Measurements from ENCODE around the gene MAG. TPM values are rescaled to one million over a fixed set of nuclear protein-coding genes. Genes with fewer than 3 reads are reported as not detected.
"Not testable (repeated sequence)": the region's sequence is repeated elsewhere in the genome, so short reads cannot be mapped to it uniquely, and the experiment has no call there.

MAG gene
- total RNA-seq, 5 donors from 2014 or later (not counting 1 experiment from before 2014, with no cell fraction given): 0.16 to 0.19 TPM; not detected in 3

GRCh38 chr19:35358834-35359233, 66.9 kb downstream of the MAG start:
- H3K27ac Mint-ChIP-seq; H3K4me1 Mint-ChIP-seq; DNase-seq; H3K4me1 ChIP-seq (ENCODE audit: control insufficient read depth in 1 of 2, extremely low read depth in 1 of 2, insufficient read depth in 2 of 2, low read length in 2 of 2); ATAC-seq (replicated peaks in 1 of 4); H3K36me3 ChIP-seq (ENCODE audit: control insufficient read depth in 2 of 2, extremely low read depth in 1 of 2, insufficient read depth in 1 of 2, low read length in 1 of 2); H3K36me3 Mint-ChIP-seq; H3K4me3 Mint-ChIP-seq; CTCF ChIA-PET; H3K27ac ChIP-seq (ENCODE audit: low read length); H3K4me3 ChIP-seq (ENCODE audit: control insufficient read depth in 1 of 2, extremely low read depth in 1 of 2, low read length in 1 of 2); H3K9me3 ChIP-seq; H3K9me3 Mint-ChIP-seq; POLR2A ChIA-PET: not testable (repeated sequence)
- WGBS (ENCODE audit: insufficient coverage): no CpG with 5 or more reads among the region's 16 CpGs
- peaks cover 0 to 31% of the 10 kb centered on the region in 2 experiments for H3K27me3 ChIP-seq (replicated peaks in 1 of 2; ENCODE audit: control insufficient read depth in 2 of 2, extremely low read depth in 1 of 2, insufficient read depth in 2 of 2, low read length in 1 of 2)
- peaks cover 3 to 18% of the 10 kb centered on the region in 2 donors for H3K27me3 Mint-ChIP-seq

GRCh38 chr19:35359395-35359794, 67.4 kb downstream of the MAG start:
- H3K4me1 ChIP-seq (ENCODE audit: control insufficient read depth in 1 of 2, extremely low read depth in 1 of 2, insufficient read depth in 2 of 2, low read length in 2 of 2); POLR2A ChIA-PET; H3K27ac Mint-ChIP-seq; H3K4me1 Mint-ChIP-seq; H3K36me3 Mint-ChIP-seq; DNase-seq; H3K9me3 ChIP-seq; H3K27ac ChIP-seq (ENCODE audit: low read length); H3K4me3 ChIP-seq (ENCODE audit: control insufficient read depth in 1 of 2, extremely low read depth in 1 of 2, low read length in 1 of 2); H3K36me3 ChIP-seq (ENCODE audit: control insufficient read depth in 2 of 2, extremely low read depth in 1 of 2, insufficient read depth in 1 of 2, low read length in 1 of 2); ATAC-seq (replicated peaks in 1 of 4); H3K9me3 Mint-ChIP-seq; H3K4me3 Mint-ChIP-seq; CTCF ChIA-PET: not testable (repeated sequence)
- WGBS (ENCODE audit: insufficient coverage): 93% methylated on average over 7 of the region's 21 CpGs
- H3K27me3 ChIP-seq (replicated peaks in 1 of 2; ENCODE audit: control insufficient read depth in 2 of 2, extremely low read depth in 1 of 2, insufficient read depth in 2 of 2, low read length in 1 of 2): peaks cover 0 to 32% of the 10 kb centered on the region in 2 experiments
- H3K27me3 Mint-ChIP-seq: peaks cover 3 to 18% of the 10 kb centered on the region in 2 donors

GRCh38 chr19:35360081-35360480, 68.1 kb downstream of the MAG start:
- POLR2A ChIA-PET; H3K4me3 Mint-ChIP-seq; H3K4me1 Mint-ChIP-seq; H3K9me3 ChIP-seq; H3K27ac ChIP-seq (ENCODE audit: low read length); H3K27ac Mint-ChIP-seq; H3K9me3 Mint-ChIP-seq; CTCF ChIA-PET; DNase-seq; H3K36me3 Mint-ChIP-seq; H3K4me1 ChIP-seq (ENCODE audit: control insufficient read depth in 1 of 2, extremely low read depth in 1 of 2, insufficient read depth in 2 of 2, low read length in 2 of 2); H3K4me3 ChIP-seq (ENCODE audit: control insufficient read depth in 1 of 2, extremely low read depth in 1 of 2, low read length in 1 of 2); H3K36me3 ChIP-seq (ENCODE audit: control insufficient read depth in 2 of 2, extremely low read depth in 1 of 2, insufficient read depth in 1 of 2, low read length in 1 of 2); ATAC-seq (replicated peaks in 1 of 4): not testable (repeated sequence)
- H3K27me3 ChIP-seq (replicated peaks in 1 of 2; ENCODE audit: control insufficient read depth in 2 of 2, extremely low read depth in 1 of 2, insufficient read depth in 2 of 2, low read length in 1 of 2): peaks cover 0 to 32% of the 10 kb centered on the region in 2 experiments
- peaks cover 3 to 18% of the 10 kb centered on the region in 2 donors for H3K27me3 Mint-ChIP-seq
- WGBS (ENCODE audit: insufficient coverage): no CpG with 5 or more reads among the region's 5 CpGs

- ChIA-PET CTCF (no interaction called here), POLR2A (no interaction called here)
- H3K4me1 Mint-ChIP-seq: peaks cover 8 to 10% (median 9%) of the 10 kb centered on the region in 3 donors
- Histone ChIP-seq H3K36me3 (ENCODE audit: control insufficient read depth in 2 of 2, extremely low read depth in 1 of 2, insufficient read depth in 1 of 2, low read length in 1 of 2) (no peaks in the 10 kb centered on the region), H3K4me1 (ENCODE audit: control insufficient read depth in 1 of 2, extremely low read depth in 1 of 2, insufficient read depth in 2 of 2, low read length in 2 of 2) (peaks cover 0 to 3% of the 10 kb centered on the region in 2 experiments), H3K4me3 (ENCODE audit: control insufficient read depth in 1 of 2, extremely low read depth in 1 of 2, low read length in 1 of 2) (no peak overlapping the region), H3K27ac (ENCODE audit: low read length) (no peak overlapping the region), H3K27me3 (replicated peaks in 1 of 2; ENCODE audit: control insufficient read depth in 2 of 2, extremely low read depth in 1 of 2, insufficient read depth in 2 of 2, low read length in 1 of 2) (peaks cover 0 to 32% of the 10 kb centered on the region in 2 experiments), H3K9me3 (no peaks in the 10 kb centered on the region)
- H3K27ac Mint-ChIP-seq: no peak overlapping the region
- H3K36me3 Mint-ChIP-seq: no peaks in the 10 kb centered on the region
- no peak for DNase-seq
- ATAC-seq (replicated peaks in 1 of 4): no peak
- H3K9me3 Mint-ChIP-seq: no peaks in the 10 kb centered on the region
- peaks cover 3 to 18% of the 10 kb centered on the region in 2 donors for H3K27me3 Mint-ChIP-seq
- H3K4me3 Mint-ChIP-seq: no peak overlapping the region
- 54% methylated on average over 3 of the region's 5 CpGs for WGBS (ENCODE audit: insufficient coverage)
These were observed 69.0 kb downstream of the MAG start for GRCh38 chr19:35360880-35361420.

- no peak overlapping the region for H3K27ac ChIP-seq (ENCODE audit: low read length)
- 88% methylated on average over 2 of the region's 14 CpGs for WGBS (ENCODE audit: insufficient coverage)
- H3K4me1 Mint-ChIP-seq: peaks cover 8 to 10% (median 9%) of the 10 kb centered on the region in 3 donors
- POLR2A ChIA-PET: no interaction called here
- peaks cover 7 to 16% of the 10 kb centered on the region in 2 donors for H3K27me3 Mint-ChIP-seq
- H3K27ac Mint-ChIP-seq: no peak overlapping the region
- H3K4me3 Mint-ChIP-seq: no peak overlapping the region
- H3K36me3 ChIP-seq (ENCODE audit: control insufficient read depth in 2 of 2, extremely low read depth in 1 of 2, insufficient read depth in 1 of 2, low read length in 1 of 2): no peaks in the 10 kb centered on the region
- CTCF ChIA-PET: no interaction called here
- H3K36me3 Mint-ChIP-seq: no peaks in the 10 kb centered on the region
- peaks cover 0 to 32% of the 10 kb centered on the region in 2 experiments for H3K27me3 ChIP-seq (replicated peaks in 1 of 2; ENCODE audit: control insufficient read depth in 2 of 2, extremely low read depth in 1 of 2, insufficient read depth in 2 of 2, low read length in 1 of 2)
- H3K9me3 Mint-ChIP-seq: no peaks in the 10 kb centered on the region
- ATAC-seq (replicated peaks in 1 of 4): no peak
- peaks cover 0 to 3% of the 10 kb centered on the region in 2 experiments for H3K4me1 ChIP-seq (ENCODE audit: control insufficient read depth in 1 of 2, extremely low read depth in 1 of 2, insufficient read depth in 2 of 2, low read length in 2 of 2)
- H3K9me3 ChIP-seq: no peaks in the 10 kb centered on the region
- DNase-seq: no peak
- no peak overlapping the region for H3K4me3 ChIP-seq (ENCODE audit: control insufficient read depth in 1 of 2, extremely low read depth in 1 of 2, low read length in 1 of 2)
These were observed 70.5 kb downstream of the MAG start for GRCh38 chr19:35362261-35363000.

GRCh38 chr19:35363001-35363590, 71.1 kb downstream of the MAG start:
- ChIA-PET CTCF (no interaction called here), POLR2A (no interaction called here)
- no peaks in the 10 kb centered on the region for H3K9me3 Mint-ChIP-seq
- no peaks in the 10 kb centered on the region for H3K9me3 ChIP-seq
- H3K36me3 Mint-ChIP-seq: no peaks in the 10 kb centered on the region
- no peak overlapping the region for H3K4me3 Mint-ChIP-seq
- no peak overlapping the region for H3K27ac ChIP-seq (ENCODE audit: low read length)
- peaks cover 0 to 3% of the 10 kb centered on the region in 2 experiments for H3K4me1 ChIP-seq (ENCODE audit: control insufficient read depth in 1 of 2, extremely low read depth in 1 of 2, insufficient read depth in 2 of 2, low read length in 2 of 2)
- no peak overlapping the region for H3K4me3 ChIP-seq (ENCODE audit: control insufficient read depth in 1 of 2, extremely low read depth in 1 of 2, low read length in 1 of 2)
- H3K27me3 ChIP-seq (replicated peaks in 1 of 2; ENCODE audit: control insufficient read depth in 2 of 2, extremely low read depth in 1 of 2, insufficient read depth in 2 of 2, low read length in 1 of 2): peaks cover 0 to 31% of the 10 kb centered on the region in 2 experiments
- 82% methylated on average over 6 of the region's 11 CpGs for WGBS (ENCODE audit: insufficient coverage)
- H3K27me3 Mint-ChIP-seq: peaks cover 7 to 17% of the 10 kb centered on the region in 2 donors
- no peak for ATAC-seq (replicated peaks in 1 of 4)
- H3K36me3 ChIP-seq (ENCODE audit: control insufficient read depth in 2 of 2, extremely low read depth in 1 of 2, insufficient read depth in 1 of 2, low read length in 1 of 2): no peaks in the 10 kb centered on the region
- H3K27ac Mint-ChIP-seq: no peak overlapping the region
- H3K4me1 Mint-ChIP-seq: peaks cover 4% of the 10 kb centered on the region in 3 donors
- DNase-seq: no peak
